GM20000 (cell line): Measurements from ENCODE around the gene SUSD5.
"Not testable (repeated sequence)": the region's sequence is repeated elsewhere in the genome, so short reads cannot be mapped to it uniquely, and the experiment has no call there.

Source experiments
- DNase-seq: peaks from one replicate; pipeline ENCODE4 v3.0.0; 2012; ENCODE audit warnings: low spot score
- TF ChIP-seq, protein P1 (sequence below): IDR thresholded peaks from 2 replicates; pipeline ENCODE4 v1.5.1; 2012; ENCODE audit warnings: mild to moderate bottlenecking, control low read depth; ENCODE audit errors: extremely low read depth, missing control alignments

SUSD5 gene

DNA sequence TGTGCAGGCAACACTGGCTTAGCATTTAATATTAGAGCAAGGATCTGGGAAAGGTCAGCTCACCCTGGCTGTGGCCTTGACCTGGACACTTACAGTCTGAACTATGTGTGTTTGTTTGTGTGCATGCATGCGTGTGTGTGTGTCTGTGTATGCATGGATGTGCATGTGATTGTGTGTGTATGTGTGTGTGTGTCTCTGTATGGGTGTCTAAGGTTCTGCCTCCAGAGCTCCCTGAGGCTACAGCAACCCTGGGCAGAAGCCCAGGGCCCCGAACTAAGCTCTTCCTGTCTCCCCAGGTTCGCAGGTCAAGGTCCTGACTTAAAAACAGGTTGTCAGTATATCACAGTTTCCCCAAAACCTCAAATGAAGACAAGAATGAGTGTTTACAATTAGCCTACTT lies 51.3 kb downstream of the SUSD5 start:
- TF ChIP-seq, protein P1, sequence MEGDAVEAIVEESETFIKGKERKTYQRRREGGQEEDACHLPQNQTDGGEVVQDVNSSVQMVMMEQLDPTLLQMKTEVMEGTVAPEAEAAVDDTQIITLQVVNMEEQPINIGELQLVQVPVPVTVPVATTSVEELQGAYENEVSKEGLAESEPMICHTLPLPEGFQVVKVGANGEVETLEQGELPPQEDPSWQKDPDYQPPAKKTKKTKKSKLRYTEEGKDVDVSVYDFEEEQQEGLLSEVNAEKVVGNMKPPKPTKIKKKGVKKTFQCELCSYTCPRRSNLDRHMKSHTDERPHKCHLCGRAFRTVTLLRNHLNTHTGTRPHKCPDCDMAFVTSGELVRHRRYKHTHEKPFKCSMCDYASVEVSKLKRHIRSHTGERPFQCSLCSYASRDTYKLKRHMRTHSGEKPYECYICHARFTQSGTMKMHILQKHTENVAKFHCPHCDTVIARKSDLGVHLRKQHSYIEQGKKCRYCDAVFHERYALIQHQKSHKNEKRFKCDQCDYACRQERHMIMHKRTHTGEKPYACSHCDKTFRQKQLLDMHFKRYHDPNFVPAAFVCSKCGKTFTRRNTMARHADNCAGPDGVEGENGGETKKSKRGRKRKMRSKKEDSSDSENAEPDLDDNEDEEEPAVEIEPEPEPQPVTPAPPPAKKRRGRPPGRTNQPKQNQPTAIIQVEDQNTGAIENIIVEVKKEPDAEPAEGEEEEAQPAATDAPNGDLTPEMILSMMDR, result no peak
- DNase-seq, result no peak

GRCh38 chr3:33166095-33166494 lies 52.5 kb downstream of the SUSD5 start:
- TF ChIP-seq, protein P1, result no peak
- no peak for DNase-seq

GRCh38 chr3:33165372-33165771 lies 53.2 kb downstream of the SUSD5 start:
- TF ChIP-seq, protein P1, result no peak
- no peak for DNase-seq

DNA sequence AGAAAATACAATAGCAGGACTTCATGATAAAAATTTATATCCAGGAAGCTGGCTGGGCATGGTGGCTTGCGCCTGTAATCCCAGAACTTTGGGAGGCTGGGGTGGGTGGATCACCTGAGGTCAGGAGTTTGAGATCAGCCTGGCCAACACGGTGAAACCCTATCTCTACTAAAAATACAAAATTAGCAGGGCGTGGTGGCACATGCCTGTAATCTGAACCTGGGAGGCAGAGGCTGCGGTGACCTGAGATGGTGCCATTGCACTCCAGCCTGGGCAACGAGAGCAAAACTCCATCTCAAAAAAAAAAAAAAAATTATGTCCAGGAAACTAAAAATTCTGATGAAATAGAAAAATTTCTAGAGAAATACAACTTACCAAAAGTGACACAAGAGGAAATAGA lies 56.0 kb downstream of the SUSD5 start:
- not testable (repeated sequence) for DNase-seq

DNA sequence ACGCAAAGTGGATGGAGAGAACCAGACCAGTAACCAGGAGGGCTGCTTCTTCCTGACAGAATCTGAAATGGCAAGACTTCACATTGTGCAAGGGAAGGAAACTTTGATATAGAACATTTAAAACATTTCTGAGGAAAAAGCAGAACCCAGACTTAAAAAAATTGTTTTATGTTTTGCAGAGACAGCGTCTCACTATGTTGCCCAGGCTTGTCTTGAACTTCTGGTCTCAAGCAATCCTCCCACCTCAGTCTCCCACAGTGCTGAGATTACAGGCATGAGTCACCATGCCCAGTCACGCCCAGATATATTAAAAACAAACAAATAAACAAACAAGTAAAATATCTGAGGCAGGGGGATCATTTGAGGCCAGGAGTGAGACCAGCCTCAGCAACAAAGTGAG lies 58.6 kb downstream of the SUSD5 start:
- TF ChIP-seq, protein P1, result no peak
- DNase-seq, result no peak

DNA sequence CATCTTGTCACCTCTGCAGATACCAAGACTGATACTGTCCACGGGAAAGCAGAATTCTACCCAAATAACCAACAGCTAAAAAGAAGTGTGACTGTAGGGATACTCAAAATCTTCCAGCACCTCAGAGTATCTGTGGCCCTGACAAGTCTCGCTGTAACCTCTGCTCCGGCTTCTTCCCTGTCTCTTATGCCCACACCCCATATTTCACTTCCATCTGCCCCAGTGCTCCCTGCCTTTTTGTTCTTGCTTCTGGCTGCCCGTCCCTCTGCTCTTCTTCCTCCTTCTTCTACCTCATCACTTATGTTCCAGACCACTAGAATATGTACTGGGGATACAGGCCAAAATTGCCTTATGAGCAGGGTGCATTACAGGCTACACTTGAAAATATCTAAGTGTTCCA lies 59.4 kb downstream of the SUSD5 start:
- TF ChIP-seq, protein P1, result no peak
- DNase-seq, result no peak

- TF ChIP-seq, protein P1, result no peak
- no peak for DNase-seq
Measured at GRCh38 chr3:33155301-33155700, 63.3 kb downstream of the SUSD5 start.

DNA sequence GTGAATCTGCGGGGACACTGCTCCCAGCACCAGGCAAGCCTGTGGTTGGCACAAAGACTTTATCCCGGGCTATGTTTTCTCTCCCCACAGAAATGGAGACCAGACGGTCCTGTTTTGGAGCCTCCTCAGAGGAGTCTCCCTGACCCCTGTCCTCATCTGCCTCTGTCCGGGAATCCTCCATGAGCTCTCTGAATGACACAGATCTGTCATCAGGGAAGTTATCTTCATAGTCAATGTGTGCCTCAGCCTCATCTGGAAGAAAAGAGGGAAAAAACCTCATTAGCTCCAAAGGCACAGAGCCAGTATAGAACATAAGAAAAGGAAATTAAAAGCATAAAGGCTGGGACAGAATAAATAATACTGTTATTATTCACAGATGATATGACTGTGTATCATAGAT lies 64.8 kb downstream of the SUSD5 start:
- TF ChIP-seq, protein P1, result no peak
- no peak for DNase-seq
